CD4-positive, alpha-beta T cell treated with Interleukin-15 for 4 hours (primary cell): Measurements from ENCODE around the gene C20orf144.
"Not testable (repeated sequence)": the region's sequence is repeated elsewhere in the genome, so short reads cannot be mapped to it uniquely, and the experiment has no call there.

Experiments
- DNase-seq: peaks from one replicate; pipeline ENCODE4 v3.0.0-alpha.2; 2020; ENCODE audit warnings: low spot score

The C20orf144 gene

GRCh38 chr20:33662172-33662571 is at the start of gene C20orf144:
TSS of gene C20orf144 (plus strand) at chr20:33662327. CDS start at chr20:33662346, 19 bp downstream.
- no peak for DNase-seq

- DNase-seq = no peak
These were observed 40.3 kb upstream of the C20orf144 start for GRCh38 chr20:33621717-33622400.

GRCh38 chr20:33622705-33623365 is 39.3 kb upstream of the C20orf144 start:
- no peak for DNase-seq

GRCh38 chr20:33624399-33624798 is 37.7 kb upstream of the C20orf144 start:
- DNase-seq = peak; percentile 23

GRCh38 chr20:33626190-33626589 is 35.9 kb upstream of the C20orf144 start:
- no peak for DNase-seq

GRCh38 chr20:33627577-33628216 is 34.4 kb upstream of the C20orf144 start:
- no peak for DNase-seq

- no peak for DNase-seq
These were observed 32.6 kb upstream of the C20orf144 start for GRCh38 chr20:33629533-33629932.

- DNase-seq = no peak
These were observed 32.1 kb upstream of the C20orf144 start for GRCh38 chr20:33629979-33630378.

GRCh38 chr20:33630507-33630906 is 31.6 kb upstream of the C20orf144 start:
- DNase-seq = no peak

- not testable (repeated sequence) for DNase-seq
These were observed 30.2 kb upstream of the C20orf144 start for GRCh38 chr20:33631910-33632309.

GRCh38 chr20:33635341-33635740 is 26.8 kb upstream of the C20orf144 start:
- no peak for DNase-seq

GRCh38 chr20:33636776-33637175 is 25.4 kb upstream of the C20orf144 start:
- DNase-seq = no peak

- no peak for DNase-seq
These were observed 21.8 kb upstream of the C20orf144 start for GRCh38 chr20:33640287-33640686.

- DNase-seq = no peak
These were observed 17.6 kb upstream of the C20orf144 start for GRCh38 chr20:33644313-33645071.

GRCh38 chr20:33645072-33645358 is 17.1 kb upstream of the C20orf144 start:
- no peak for DNase-seq

GRCh38 chr20:33645396-33645795 is 16.7 kb upstream of the C20orf144 start:
- DNase-seq = no peak

GRCh38 chr20:33646191-33646590 is 15.9 kb upstream of the C20orf144 start:
- no peak for DNase-seq

- DNase-seq = not testable (repeated sequence)
These were observed 15.0 kb upstream of the C20orf144 start for GRCh38 chr20:33646959-33647602.

GRCh38 chr20:33647603-33648395 is 14.3 kb upstream of the C20orf144 start:
- no peak for DNase-seq

GRCh38 chr20:33648396-33649004 is 13.6 kb upstream of the C20orf144 start:
- no peak for DNase-seq

GRCh38 chr20:33649201-33649681 is 12.9 kb upstream of the C20orf144 start:
- no peak for DNase-seq
